Adipocyte (in vitro differentiated cells): ENCODE results near the gene ITM2B.
A peak's percentile ranks its signal among the peaks of the same experiment; 100 is the strongest.

Source experiments
- DNase-seq: peaks from one replicate; pipeline ENCODE4 v3.0.0-alpha.2; 2015; ENCODE audit warnings: low read depth
- H3K27me3 ChIP-seq: replicated peaks from 2 replicates; pipeline ENCODE4 v1.7.0; 2013; ENCODE audit warnings: mild to moderate bottlenecking, low read length, moderate library complexity; ENCODE audit not compliant: control insufficient read depth, insufficient read depth
- H3K36me3 ChIP-seq: 2 replicates; pipeline ENCODE4 v1.7.0; 2013; ENCODE audit warnings: low read length, mild to moderate bottlenecking, moderate library complexity; ENCODE audit not compliant: control insufficient read depth, insufficient read depth, severe bottlenecking
- H3K4me1 ChIP-seq: 2 replicates; pipeline ENCODE4 v1.7.0; 2013; ENCODE audit warnings: mild to moderate bottlenecking, low read length, moderate library complexity; ENCODE audit not compliant: control insufficient read depth, insufficient read depth
- H3K4me3 ChIP-seq: 2 replicates; pipeline ENCODE4 v1.7.0; 2013; ENCODE audit warnings: mild to moderate bottlenecking, low read length, moderate library complexity
- H3K9ac ChIP-seq: 2 replicates; pipeline ENCODE4 v1.7.0; 2013; ENCODE audit warnings: mild to moderate bottlenecking, low read length, moderate library complexity
- H3K9me3 ChIP-seq: 2 replicates; pipeline ENCODE4 v1.7.0; 2013; ENCODE audit warnings: mild to moderate bottlenecking, low read length, moderate library complexity; ENCODE audit not compliant: control insufficient read depth

Gene ITM2B

GRCh38 chr13:48242677-48243076 is 9.7 kb downstream of the ITM2B start:
- H3K9me3 ChIP-seq, result no peaks in the 10 kb centered on the region
- peaks cover 22% of the 10 kb centered on the region for H3K4me1 ChIP-seq
- no peaks in the 10 kb centered on the region for H3K27me3 ChIP-seq
- H3K4me3 ChIP-seq, result no peak overlapping the region
- H3K9ac ChIP-seq, result no peak overlapping the region
- no peak for DNase-seq
- peaks cover 45% of the 10 kb centered on the region for H3K36me3 ChIP-seq

- DNase-seq, result no peak
- Histone ChIP-seq H3K4me3 (no peak overlapping the region), H3K4me1 (peaks cover 15% of the 10 kb centered on the region), H3K27me3 (no peaks in the 10 kb centered on the region), H3K9me3 (no peaks in the 10 kb centered on the region), H3K9ac (no peak overlapping the region), H3K36me3 (peaks cover 43% of the 10 kb centered on the region)
These were observed 11.2 kb downstream of the ITM2B start for GRCh38 chr13:48244159-48244558.

GRCh38 chr13:48246102-48246501 is 13.1 kb downstream of the ITM2B start:
- Histone ChIP-seq H3K9ac (no peak overlapping the region), H3K36me3 (peaks cover 25% of the 10 kb centered on the region), H3K4me3 (no peak overlapping the region), H3K9me3 (no peaks in the 10 kb centered on the region), H3K27me3 (no peaks in the 10 kb centered on the region), H3K4me1 (peaks cover 19% of the 10 kb centered on the region)
- no peak for DNase-seq

- H3K9me3 ChIP-seq, result no peaks in the 10 kb centered on the region
- peaks cover 47% of the 10 kb centered on the region for H3K4me1 ChIP-seq
- H3K9ac ChIP-seq, result no peak overlapping the region
- H3K36me3 ChIP-seq, result peaks cover 16% of the 10 kb centered on the region
- no peak overlapping the region for H3K4me3 ChIP-seq
- no peak for DNase-seq
- H3K27me3 ChIP-seq, result no peaks in the 10 kb centered on the region
These were observed 16.0 kb downstream of the ITM2B start for GRCh38 chr13:48249018-48249417.

GRCh38 chr13:48251611-48252081 is 18.6 kb downstream of the ITM2B start:
- Histone ChIP-seq H3K36me3 (peaks cover 34% of the 10 kb centered on the region), H3K9me3 (no peaks in the 10 kb centered on the region), H3K27me3 (no peaks in the 10 kb centered on the region), H3K4me3 (peak overlapping the region; percentile 36), H3K9ac (no peak overlapping the region), H3K4me1 (peaks cover 50% of the 10 kb centered on the region)
- DNase-seq, result no peak

GRCh38 chr13:48252176-48252575 is 19.2 kb downstream of the ITM2B start:
- H3K9me3 ChIP-seq, result no peaks in the 10 kb centered on the region
- H3K4me1 ChIP-seq, result peaks cover 50% of the 10 kb centered on the region
- H3K4me3 ChIP-seq, result peak overlapping the region; percentile 36
- H3K9ac ChIP-seq, result no peak overlapping the region
- H3K36me3 ChIP-seq, result peaks cover 40% of the 10 kb centered on the region
- no peak for DNase-seq
- no peaks in the 10 kb centered on the region for H3K27me3 ChIP-seq

- Histone ChIP-seq H3K4me1 (peaks cover 46% of the 10 kb centered on the region), H3K36me3 (peaks cover 56% of the 10 kb centered on the region), H3K9me3 (no peaks in the 10 kb centered on the region), H3K9ac (no peak overlapping the region), H3K27me3 (no peaks in the 10 kb centered on the region), H3K4me3 (no peak overlapping the region)
- DNase-seq, result no peak
These were observed 20.8 kb downstream of the ITM2B start for GRCh38 chr13:48253849-48254248.

GRCh38 chr13:48255090-48255489 is 22.1 kb downstream of the ITM2B start:
- Histone ChIP-seq H3K27me3 (no peaks in the 10 kb centered on the region), H3K9ac (no peak overlapping the region), H3K9me3 (no peaks in the 10 kb centered on the region), H3K36me3 (peaks cover 68% of the 10 kb centered on the region), H3K4me3 (no peak overlapping the region), H3K4me1 (peaks cover 46% of the 10 kb centered on the region)
- DNase-seq, result no peak

GRCh38 chr13:48255954-48256353 is 22.9 kb downstream of the ITM2B start:
- Histone ChIP-seq H3K36me3 (peaks cover 77% of the 10 kb centered on the region), H3K9ac (no peak overlapping the region), H3K27me3 (no peaks in the 10 kb centered on the region), H3K4me1 (peaks cover 40% of the 10 kb centered on the region), H3K4me3 (no peak overlapping the region), H3K9me3 (no peaks in the 10 kb centered on the region)
- no peak for DNase-seq

- Histone ChIP-seq H3K4me1 (peaks cover 20% of the 10 kb centered on the region), H3K9ac (no peak overlapping the region), H3K36me3 (peaks cover 97% of the 10 kb centered on the region)
These were observed 25.0 kb downstream of the ITM2B start for GRCh38 chr13:48258002-48258401.

GRCh38 chr13:48258430-48258829 is 25.4 kb downstream of the ITM2B start:
- no peak overlapping the region for H3K9ac ChIP-seq
- H3K4me3 ChIP-seq, result no peak overlapping the region
- H3K9me3 ChIP-seq, result no peaks in the 10 kb centered on the region
- H3K27me3 ChIP-seq, result no peaks in the 10 kb centered on the region
- no peak for DNase-seq
- peaks cover 99% of the 10 kb centered on the region for H3K36me3 ChIP-seq
- peaks cover 21% of the 10 kb centered on the region for H3K4me1 ChIP-seq

More at GRCh38 chr13:48258002-48258401, 25.0 kb downstream of the ITM2B start:
- no peak for DNase-seq
- Histone ChIP-seq H3K4me3 (no peak overlapping the region), H3K27me3 (no peaks in the 10 kb centered on the region), H3K9me3 (no peaks in the 10 kb centered on the region)

- Histone ChIP-seq H3K27me3 (no peaks in the 10 kb centered on the region), H3K4me3 (no peak overlapping the region), H3K4me1 (peaks cover 14% of the 10 kb centered on the region), H3K9ac (no peak overlapping the region), H3K9me3 (no peaks in the 10 kb centered on the region), H3K36me3 (peaks cover 99% of the 10 kb centered on the region)
- DNase-seq, result no peak
These were observed 28.0 kb downstream of the ITM2B start for GRCh38 chr13:48260970-48261369.
